Nephron progenitor cell (in vitro differentiated cells): ENCODE results near the gene FAH.
"Not testable (repeated sequence)": the region's sequence is repeated elsewhere in the genome, so short reads cannot be mapped to it uniquely, and the experiment has no call there.

ENCODE experiments used
- DNase-seq: peaks from one replicate; pipeline ENCODE4 v3.0.0; 2021
- H3K27ac Mint-ChIP-seq: 2 replicates; pipeline ENCODE4 v1.8.0; 2021; ENCODE audit warnings: mild to moderate bottlenecking, moderate library complexity, mixed read lengths
- H3K27me3 Mint-ChIP-seq: 2 replicates; pipeline ENCODE4 v1.8.0; 2021; ENCODE audit warnings: mild to moderate bottlenecking, low read depth, mixed read lengths; ENCODE audit not compliant: poor library complexity
- H3K36me3 Mint-ChIP-seq: 2 replicates; pipeline ENCODE4 v1.8.0; 2021; ENCODE audit warnings: low read depth, mixed read lengths
- H3K4me1 Mint-ChIP-seq: 2 replicates; pipeline ENCODE4 v1.8.0; 2021; ENCODE audit warnings: mixed read lengths
- H3K4me3 Mint-ChIP-seq: 2 replicates; pipeline ENCODE4 v1.8.0; 2021; ENCODE audit warnings: mild to moderate bottlenecking, moderate library complexity, mixed read lengths
- H3K9me3 Mint-ChIP-seq: 2 replicates; pipeline ENCODE4 v1.8.0; 2021; ENCODE audit warnings: mild to moderate bottlenecking, moderate library complexity, mixed read lengths
- CTCF ChIP-seq: fragments of 200-600 bp; sonication (generic); IDR thresholded peaks from 2 replicates; pipeline ENCODE4 v1.5.0; 2021; ENCODE audit warnings: antibody characterized with exemption

The FAH gene

GRCh38 chr15:80121546-80121945 lies 31.3 kb upstream of the FAH start:
- no peak overlapping the region for H3K4me3 Mint-ChIP-seq
- DNase-seq: no peak
- TF ChIP-seq CTCF: no peak
- H3K4me1 Mint-ChIP-seq: no peaks in the 10 kb centered on the region
- no peak overlapping the region for H3K27ac Mint-ChIP-seq
- peaks cover 48% of the 10 kb centered on the region for H3K36me3 Mint-ChIP-seq
- no peaks in the 10 kb centered on the region for H3K9me3 Mint-ChIP-seq
- no peaks in the 10 kb centered on the region for H3K27me3 Mint-ChIP-seq

GRCh38 chr15:80123034-80123433 lies 29.8 kb upstream of the FAH start:
- H3K9me3 Mint-ChIP-seq: no peaks in the 10 kb centered on the region

GRCh38 chr15:80127253-80127652 lies 25.5 kb upstream of the FAH start:
- not testable (repeated sequence) for H3K27me3 Mint-ChIP-seq, H3K4me3 Mint-ChIP-seq, DNase-seq, H3K4me1 Mint-ChIP-seq, H3K9me3 Mint-ChIP-seq, H3K27ac Mint-ChIP-seq
- H3K36me3 Mint-ChIP-seq: peaks cover 84% of the 10 kb centered on the region

More at GRCh38 chr15:80123034-80123433, 29.8 kb upstream of the FAH start:
- Mint-ChIP-seq H3K4me3 (no peak overlapping the region), H3K27me3 (no peaks in the 10 kb centered on the region), H3K4me1 (no peaks in the 10 kb centered on the region), H3K27ac (peak overlapping the region; percentile 21), H3K36me3 (peaks cover 55% of the 10 kb centered on the region)
- DNase-seq: no peak
- TF ChIP-seq CTCF: no peak

GRCh38 chr15:80127911-80128310 lies 24.9 kb upstream of the FAH start:
- no peak for DNase-seq
- TF ChIP-seq CTCF: no peak
- H3K27me3 Mint-ChIP-seq: no peaks in the 10 kb centered on the region
- peaks cover 84% of the 10 kb centered on the region for H3K36me3 Mint-ChIP-seq
- H3K27ac Mint-ChIP-seq: no peak overlapping the region
- H3K9me3 Mint-ChIP-seq: no peaks in the 10 kb centered on the region
- no peak overlapping the region for H3K4me3 Mint-ChIP-seq
- no peaks in the 10 kb centered on the region for H3K4me1 Mint-ChIP-seq

- Mint-ChIP-seq H3K27ac (no peak overlapping the region), H3K4me3 (no peak overlapping the region), H3K27me3 (no peaks in the 10 kb centered on the region), H3K4me1 (peaks cover 4% of the 10 kb centered on the region), H3K36me3 (peaks cover 70% of the 10 kb centered on the region), H3K9me3 (no peaks in the 10 kb centered on the region)
- DNase-seq: no peak
- TF ChIP-seq CTCF: no peak
These were observed 20.4 kb upstream of the FAH start for GRCh38 chr15:80132382-80132781.

- Mint-ChIP-seq H3K36me3 (peaks cover 38% of the 10 kb centered on the region), H3K4me3 (no peak overlapping the region), H3K9me3 (no peaks in the 10 kb centered on the region), H3K27ac (no peak overlapping the region), H3K27me3 (no peaks in the 10 kb centered on the region), H3K4me1 (peaks cover 4% of the 10 kb centered on the region)
- no peak for TF ChIP-seq CTCF
- DNase-seq: no peak
These were observed 15.9 kb upstream of the FAH start for GRCh38 chr15:80136854-80137253.
